ENCODE results near the gene SLC46A2.

Gene SLC46A2

DNA sequence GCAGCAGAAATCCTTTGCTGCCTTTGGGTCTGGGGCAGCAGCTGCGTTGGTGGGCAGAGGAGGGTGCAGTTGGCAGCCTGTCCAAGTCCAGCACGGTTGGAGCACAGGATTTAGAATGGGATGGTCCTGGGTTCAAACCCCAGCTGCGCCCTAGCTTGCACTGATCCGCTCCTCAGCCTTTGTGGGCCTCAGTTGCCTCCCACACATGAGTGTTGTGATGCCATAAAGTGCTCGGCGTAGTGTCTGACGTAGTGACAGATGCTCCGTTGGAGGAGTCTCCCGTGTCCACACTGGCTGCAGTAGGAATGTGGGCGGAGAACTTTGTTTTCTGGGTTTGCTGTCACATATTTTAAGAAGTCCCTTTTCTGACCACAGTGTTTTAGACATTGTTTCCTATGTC is 36.0 kb downstream of the SLC46A2 start:
- H3K4me1 Mint-ChIP-seq: peaks cover 4% of the 10 kb centered on the region
- no peaks in the 10 kb centered on the region for H3K27me3 Mint-ChIP-seq
- no peak overlapping the region for H3K4me3 Mint-ChIP-seq
- H3K36me3 Mint-ChIP-seq: peaks cover 7% of the 10 kb centered on the region
- H3K9me3 Mint-ChIP-seq: no peaks in the 10 kb centered on the region
- H3K27ac Mint-ChIP-seq: no peak overlapping the region

DNA sequence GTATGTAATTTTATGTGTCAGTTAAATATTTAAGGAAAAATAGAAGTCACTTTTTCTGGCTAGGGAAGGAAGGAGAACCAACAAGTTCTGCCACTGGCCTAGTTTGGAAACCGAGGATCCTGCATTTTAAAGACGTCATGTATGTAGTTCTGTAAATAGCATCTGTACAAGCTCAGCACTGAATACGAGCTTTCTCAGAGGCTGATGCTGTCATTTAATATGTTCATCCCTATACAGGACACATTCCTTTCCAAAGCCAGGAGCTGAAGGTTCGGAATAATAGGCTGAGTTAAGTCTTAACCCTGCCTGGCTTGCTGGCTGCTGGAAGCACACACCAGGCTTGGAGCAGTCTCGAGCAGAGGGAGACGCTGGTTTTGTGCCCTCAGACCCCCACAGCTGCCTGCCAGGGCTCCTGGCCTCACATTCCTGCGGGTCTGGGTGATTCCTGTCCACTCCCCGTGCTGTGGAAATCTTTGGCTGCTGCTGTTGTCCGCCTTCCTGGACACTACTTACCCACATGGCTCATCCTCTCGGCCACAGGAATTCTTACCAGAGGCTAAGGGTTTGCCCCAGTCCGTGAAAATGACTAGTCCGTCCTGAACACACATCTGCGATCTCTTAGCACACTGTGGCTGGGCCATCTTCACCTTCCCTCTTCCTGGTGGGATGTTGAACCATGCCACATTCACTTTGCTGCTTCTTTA is 36.6 kb downstream of the SLC46A2 start:
- Mint-ChIP-seq H3K36me3 (peaks cover 7% of the 10 kb centered on the region), H3K9me3 (no peaks in the 10 kb centered on the region), H3K4me1 (peaks cover 4% of the 10 kb centered on the region), H3K27me3 (no peaks in the 10 kb centered on the region), H3K4me3 (no peak overlapping the region), H3K27ac (no peak overlapping the region)

DNA sequence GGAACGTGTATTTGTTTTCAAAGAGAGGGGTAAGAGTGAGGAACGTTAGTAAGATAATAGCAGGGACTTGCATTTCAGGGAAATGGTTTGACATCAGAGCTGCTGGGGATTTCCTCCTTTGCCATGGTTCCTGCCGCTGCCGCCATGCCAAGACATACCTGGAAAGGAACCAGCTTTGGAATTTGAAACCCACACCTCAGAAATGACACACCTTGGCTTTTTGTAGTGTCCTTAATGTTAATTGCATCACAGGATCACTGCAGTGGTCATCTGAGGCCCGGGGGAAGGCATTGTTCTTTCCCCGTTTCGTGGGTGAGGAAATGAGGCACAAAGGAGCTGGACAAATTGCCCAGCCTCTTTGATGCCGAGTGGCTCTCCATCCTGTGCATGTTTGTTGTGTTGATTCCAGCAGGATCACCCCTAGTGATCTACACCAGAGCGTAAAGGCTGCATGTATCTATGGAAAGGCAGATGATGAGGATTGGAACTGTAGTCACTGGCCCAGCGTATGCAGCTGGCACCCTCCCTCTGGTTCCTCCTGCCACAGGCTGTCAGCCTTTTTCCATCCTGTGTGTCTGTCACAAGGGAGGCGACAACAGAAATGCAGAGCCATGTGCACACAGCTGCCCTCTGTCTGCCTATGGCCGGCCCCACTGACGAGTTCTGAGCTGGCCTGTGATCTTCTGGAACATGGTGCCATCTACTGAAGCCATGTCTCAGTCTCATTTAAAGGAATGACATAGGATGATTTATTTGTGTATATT is 37.8 kb downstream of the SLC46A2 start:
- Mint-ChIP-seq H3K27ac (no peak overlapping the region), H3K27me3 (no peaks in the 10 kb centered on the region), H3K36me3 (peaks cover 7% of the 10 kb centered on the region), H3K4me3 (no peak overlapping the region), H3K9me3 (no peaks in the 10 kb centered on the region), H3K4me1 (peaks cover 3% of the 10 kb centered on the region)

DNA sequence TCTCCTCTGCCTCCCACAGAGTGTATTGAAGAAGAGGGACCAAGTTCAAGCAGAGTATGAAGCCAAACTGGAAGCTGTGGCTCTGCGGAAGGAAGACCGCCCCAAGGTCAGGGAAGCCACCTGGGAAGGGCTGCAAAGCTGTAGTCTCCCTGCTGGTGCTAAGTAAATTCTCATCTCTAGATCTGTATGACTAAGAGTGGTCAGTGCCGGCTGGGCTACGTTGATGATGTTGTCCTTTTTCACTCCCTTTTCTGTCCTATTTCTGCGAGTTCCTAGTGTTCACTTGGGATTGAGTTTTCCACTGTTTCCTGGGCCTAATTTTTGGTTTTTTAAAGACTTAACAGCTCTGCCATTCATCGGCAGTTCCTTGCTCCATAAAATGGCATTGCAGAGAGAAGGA is 39.8 kb downstream of the SLC46A2 start:
- Mint-ChIP-seq H3K27me3 (no peaks in the 10 kb centered on the region), H3K36me3 (peaks cover 7% of the 10 kb centered on the region), H3K4me3 (no peak overlapping the region), H3K4me1 (no peaks in the 10 kb centered on the region), H3K9me3 (no peaks in the 10 kb centered on the region), H3K27ac (no peak overlapping the region)

DNA sequence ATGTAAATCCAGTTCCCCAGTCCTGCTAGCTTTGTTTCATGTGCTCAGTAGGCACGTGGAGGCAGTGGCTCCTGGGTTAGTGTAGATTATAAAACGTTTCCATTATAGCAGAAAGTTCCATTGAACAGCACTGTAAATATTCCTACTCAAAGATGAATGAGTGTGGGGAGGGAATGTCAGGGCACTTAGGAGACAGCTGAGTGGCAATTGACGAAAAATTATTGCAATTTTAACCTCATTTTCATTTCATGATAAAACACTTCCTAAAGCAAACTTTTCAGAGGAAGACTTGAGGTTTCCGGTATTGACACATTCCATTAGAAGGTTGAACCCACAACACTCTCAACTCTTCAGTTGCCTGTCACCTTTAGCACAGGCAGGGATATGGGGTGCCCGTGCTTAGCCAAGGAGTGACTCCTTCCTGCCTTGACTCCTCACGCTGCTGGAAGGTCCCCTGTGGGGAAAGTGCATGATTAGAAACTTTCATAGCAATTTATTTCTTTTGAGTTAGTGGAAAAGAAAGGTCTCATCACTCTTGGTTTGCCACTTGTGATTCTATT is 41.2 kb downstream of the SLC46A2 start:
- H3K27ac Mint-ChIP-seq: no peak overlapping the region
- no peaks in the 10 kb centered on the region for H3K9me3 Mint-ChIP-seq
- peaks cover 7% of the 10 kb centered on the region for H3K4me1 Mint-ChIP-seq
- no peak overlapping the region for H3K4me3 Mint-ChIP-seq
- H3K36me3 Mint-ChIP-seq: peaks cover 7% of the 10 kb centered on the region
- H3K27me3 Mint-ChIP-seq: no peaks in the 10 kb centered on the region

DNA sequence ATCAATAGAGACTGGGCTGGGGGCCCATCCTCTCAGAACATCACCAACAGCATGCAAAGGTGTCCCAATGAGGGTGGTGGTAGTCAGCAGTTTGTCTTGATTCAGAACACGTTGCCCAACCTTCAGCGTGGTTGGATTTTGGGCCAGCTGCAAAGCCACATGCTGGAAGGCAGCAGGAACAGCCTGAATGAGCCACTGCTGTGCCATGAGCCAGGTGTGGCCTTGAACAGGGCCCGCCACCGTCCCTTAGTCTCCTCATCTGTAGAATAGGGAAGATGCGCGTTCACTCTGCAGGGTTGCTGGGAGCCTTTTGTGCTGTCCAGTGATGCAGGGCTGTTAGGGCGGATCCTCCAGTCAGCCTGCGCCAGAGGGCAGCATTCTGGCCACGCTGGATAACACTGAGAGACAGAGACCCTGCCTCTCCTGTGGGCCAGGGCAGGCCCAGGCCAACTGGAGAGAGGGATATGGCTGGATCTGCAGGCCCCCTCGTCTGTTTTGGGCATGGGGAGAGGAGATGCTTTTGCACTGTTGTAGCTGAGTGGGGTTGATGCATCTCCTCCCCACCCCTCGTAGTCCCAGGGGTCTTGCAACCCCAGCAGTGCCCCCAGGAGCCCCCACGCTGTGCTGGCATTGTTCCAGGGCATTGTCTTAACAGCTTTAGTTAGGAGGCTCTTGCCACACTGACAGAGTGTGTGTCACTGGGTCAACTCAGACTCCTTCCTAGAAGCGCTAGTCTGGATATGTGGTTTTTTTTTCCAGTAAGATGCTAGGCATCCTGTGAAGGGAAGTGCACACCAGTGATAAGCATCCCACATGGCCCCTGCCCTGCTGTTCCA is 42.1 kb downstream of the SLC46A2 start:
- Mint-ChIP-seq H3K9me3 (no peaks in the 10 kb centered on the region), H3K36me3 (peaks cover 7% of the 10 kb centered on the region), H3K27ac (no peak overlapping the region), H3K27me3 (no peaks in the 10 kb centered on the region), H3K4me3 (no peak overlapping the region), H3K4me1 (peaks cover 14% of the 10 kb centered on the region)

DNA sequence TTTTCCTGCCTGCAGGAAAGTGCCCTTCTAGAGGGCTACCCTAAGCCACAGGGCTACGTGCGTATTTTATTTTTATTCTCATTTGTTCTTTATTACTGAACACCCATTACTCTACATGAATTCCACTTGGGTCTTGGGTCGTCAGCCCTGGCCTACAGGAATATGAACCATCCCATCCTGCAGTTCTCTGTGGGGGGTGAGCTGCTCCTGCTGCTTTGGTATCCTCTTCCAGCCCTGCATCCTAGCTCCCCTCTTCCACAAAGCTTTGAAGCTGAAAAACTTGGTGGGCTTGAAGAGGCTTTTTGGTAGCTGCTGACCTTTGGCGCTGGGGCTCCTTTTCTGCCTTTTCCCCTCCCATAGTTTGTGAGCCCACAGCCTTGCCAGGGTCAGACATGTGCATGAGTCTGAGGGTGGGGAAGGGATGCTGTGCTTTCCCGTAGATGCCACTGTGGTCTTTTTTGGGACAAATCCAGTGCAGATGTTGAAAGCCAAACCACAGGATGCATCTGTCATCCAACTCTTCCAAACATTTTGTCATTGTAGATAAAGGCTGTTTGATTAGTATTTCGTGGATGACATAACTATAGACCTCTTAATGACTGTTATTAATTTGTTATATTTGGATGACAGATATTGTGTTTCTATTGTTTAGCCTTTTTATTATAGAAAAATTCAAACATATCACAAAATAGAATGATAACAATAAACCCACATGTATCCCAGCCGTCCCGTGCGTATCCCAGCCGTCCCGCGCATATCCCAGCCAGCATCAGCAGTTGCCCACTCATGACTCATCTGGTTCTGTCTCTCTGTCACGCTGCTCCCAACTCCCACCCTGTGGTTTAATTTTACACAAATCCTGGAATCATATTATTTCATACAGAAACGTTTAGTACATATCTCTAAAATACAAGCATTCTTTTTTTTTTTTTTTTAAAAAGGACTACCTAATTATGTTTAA is 43.9 kb downstream of the SLC46A2 start:
- Mint-ChIP-seq H3K4me3 (no peak overlapping the region), H3K36me3 (peaks cover 4% of the 10 kb centered on the region), H3K9me3 (no peaks in the 10 kb centered on the region), H3K4me1 (peaks cover 14% of the 10 kb centered on the region), H3K27me3 (no peaks in the 10 kb centered on the region), H3K27ac (no peak overlapping the region)

DNA sequence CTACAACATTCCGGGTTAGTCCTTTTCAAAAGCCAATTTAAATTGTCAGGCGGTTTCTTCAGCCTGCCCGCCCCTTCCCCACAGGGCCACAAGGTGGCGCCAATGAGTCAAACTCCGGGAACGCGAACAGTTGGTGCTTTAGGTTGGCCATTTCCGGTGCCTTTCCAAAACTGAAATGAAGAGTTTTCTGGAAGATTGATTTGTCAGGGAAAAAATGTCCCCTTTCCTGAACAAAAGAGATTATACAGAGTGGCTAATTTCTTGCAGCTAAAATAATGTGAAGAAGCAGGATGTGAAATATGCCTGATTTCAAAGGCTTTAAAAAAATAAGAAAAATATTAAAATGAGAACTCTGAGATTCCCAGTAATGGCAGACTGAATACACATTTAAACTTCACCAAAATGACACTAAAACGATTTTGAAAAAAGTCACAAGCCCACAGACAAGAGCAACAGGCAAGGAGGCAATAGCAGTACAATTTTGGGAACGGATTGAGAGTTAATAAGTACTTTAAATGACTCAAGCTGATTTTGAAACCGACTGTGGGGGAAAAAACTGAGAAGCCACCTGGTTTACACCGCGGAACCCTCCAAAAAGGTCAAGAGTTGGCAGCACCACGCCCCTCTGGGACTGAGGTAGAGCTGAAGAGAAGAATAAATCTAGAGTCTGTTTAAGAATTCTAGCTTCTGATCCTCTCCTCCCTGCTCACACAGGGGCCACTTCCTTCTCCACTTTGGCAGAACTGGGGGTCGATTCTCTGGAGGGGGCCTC is 45.7 kb downstream of the SLC46A2 start:
- Mint-ChIP-seq H3K4me3 (no peak overlapping the region), H3K4me1 (peaks cover 14% of the 10 kb centered on the region), H3K27ac (no peak overlapping the region), H3K27me3 (no peaks in the 10 kb centered on the region), H3K9me3 (no peaks in the 10 kb centered on the region), H3K36me3 (no peaks in the 10 kb centered on the region)

DNA sequence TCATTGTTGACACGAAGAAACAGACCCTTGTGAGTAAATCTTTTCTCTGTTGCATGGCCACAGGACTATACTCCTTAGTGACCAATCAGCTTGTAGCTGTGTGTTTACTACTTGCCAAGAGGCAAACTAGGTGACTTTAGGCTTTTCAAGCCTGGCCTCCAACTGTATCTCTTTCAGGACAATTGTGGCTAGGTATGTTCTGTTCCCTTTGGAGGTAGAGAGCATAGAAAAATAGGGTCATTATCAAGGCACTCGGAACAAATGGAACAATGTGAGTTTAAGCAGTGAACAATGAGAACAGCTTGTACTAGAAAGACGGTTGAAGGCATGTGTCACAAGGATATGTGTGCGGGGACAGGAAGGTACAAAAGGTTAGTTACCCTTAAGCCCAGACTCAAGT is 48.1 kb downstream of the SLC46A2 start:
- peaks cover 14% of the 10 kb centered on the region for H3K4me1 Mint-ChIP-seq
- H3K36me3 Mint-ChIP-seq: peaks cover 13% of the 10 kb centered on the region
- no peaks in the 10 kb centered on the region for H3K9me3 Mint-ChIP-seq
- no peak overlapping the region for H3K27ac Mint-ChIP-seq
- no peak overlapping the region for H3K4me3 Mint-ChIP-seq
- no peaks in the 10 kb centered on the region for H3K27me3 Mint-ChIP-seq

DNA sequence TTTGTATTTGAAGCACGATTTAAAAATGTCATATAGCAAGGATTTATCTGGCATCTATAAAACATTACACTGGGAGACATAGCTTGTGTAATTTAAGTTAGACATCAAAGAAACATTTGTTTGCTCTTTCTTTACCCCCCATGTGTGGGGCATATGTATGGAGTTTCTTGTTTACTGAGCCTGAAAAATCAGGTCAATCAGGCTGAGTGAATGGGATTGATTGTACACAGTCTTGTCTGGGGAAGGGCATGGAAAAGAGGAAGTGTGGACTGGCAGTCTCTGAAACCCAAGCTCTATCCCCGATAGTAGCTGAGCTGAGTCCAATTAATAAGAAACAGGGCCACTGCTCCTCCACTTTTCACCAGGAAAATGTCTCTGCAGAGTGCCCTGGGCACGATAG is 49.4 kb downstream of the SLC46A2 start:
- peaks cover 14% of the 10 kb centered on the region for H3K4me1 Mint-ChIP-seq
- no peak overlapping the region for H3K27ac Mint-ChIP-seq
- H3K36me3 Mint-ChIP-seq: peaks cover 16% of the 10 kb centered on the region
- H3K4me3 Mint-ChIP-seq: no peak overlapping the region
- H3K9me3 Mint-ChIP-seq: no peaks in the 10 kb centered on the region
- H3K27me3 Mint-ChIP-seq: no peaks in the 10 kb centered on the region

DNA sequence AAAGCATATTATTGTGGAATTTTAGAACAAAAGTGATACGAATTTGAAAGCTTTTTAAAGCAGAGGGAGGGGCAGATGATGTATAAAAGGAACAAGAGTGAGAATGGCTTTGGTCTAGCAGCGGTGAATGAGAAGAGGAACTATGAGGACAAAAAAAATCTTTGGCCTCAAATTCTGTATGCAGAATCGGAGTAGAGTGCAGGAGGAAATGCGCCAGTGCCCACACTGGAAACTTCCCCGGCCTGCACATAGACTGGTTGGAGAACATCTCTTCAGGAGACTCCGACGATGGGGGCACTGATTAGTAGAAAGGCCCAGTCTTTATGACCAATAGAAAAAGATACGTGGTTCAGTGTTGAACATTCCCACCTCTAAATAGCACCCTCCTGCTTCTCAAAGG is 51.3 kb downstream of the SLC46A2 start:
- no peak overlapping the region for H3K27ac Mint-ChIP-seq
- no peaks in the 10 kb centered on the region for H3K9me3 Mint-ChIP-seq
- peaks cover 18% of the 10 kb centered on the region for H3K36me3 Mint-ChIP-seq
- H3K4me1 Mint-ChIP-seq: peaks cover 5% of the 10 kb centered on the region
- H3K4me3 Mint-ChIP-seq: no peak overlapping the region
- H3K27me3 Mint-ChIP-seq: no peaks in the 10 kb centered on the region

DNA sequence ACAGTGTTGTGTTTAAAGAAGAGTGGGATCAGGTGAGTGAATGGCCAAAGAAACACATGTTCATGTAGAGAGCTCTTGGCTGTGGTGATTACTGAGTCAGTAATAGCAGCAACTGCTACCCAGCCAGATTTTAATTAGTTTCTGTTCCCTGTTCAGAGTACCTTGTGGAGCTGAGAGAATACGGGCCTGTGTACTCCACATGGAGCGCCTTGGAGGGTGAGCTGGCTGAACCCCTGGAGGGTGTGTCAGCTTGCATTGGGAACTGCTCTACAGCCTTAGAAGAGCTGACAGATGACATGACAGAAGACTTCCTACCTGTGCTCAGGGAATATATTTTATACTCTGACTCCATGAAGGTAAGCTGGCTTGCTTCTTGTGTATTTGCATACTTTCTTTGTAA is 52.3 kb downstream of the SLC46A2 start:
- H3K9me3 Mint-ChIP-seq: no peaks in the 10 kb centered on the region
- no peak overlapping the region for H3K4me3 Mint-ChIP-seq
- H3K27me3 Mint-ChIP-seq: no peaks in the 10 kb centered on the region
- H3K36me3 Mint-ChIP-seq: peaks cover 19% of the 10 kb centered on the region
- no peaks in the 10 kb centered on the region for H3K4me1 Mint-ChIP-seq
- H3K27ac Mint-ChIP-seq: no peak overlapping the region

DNA sequence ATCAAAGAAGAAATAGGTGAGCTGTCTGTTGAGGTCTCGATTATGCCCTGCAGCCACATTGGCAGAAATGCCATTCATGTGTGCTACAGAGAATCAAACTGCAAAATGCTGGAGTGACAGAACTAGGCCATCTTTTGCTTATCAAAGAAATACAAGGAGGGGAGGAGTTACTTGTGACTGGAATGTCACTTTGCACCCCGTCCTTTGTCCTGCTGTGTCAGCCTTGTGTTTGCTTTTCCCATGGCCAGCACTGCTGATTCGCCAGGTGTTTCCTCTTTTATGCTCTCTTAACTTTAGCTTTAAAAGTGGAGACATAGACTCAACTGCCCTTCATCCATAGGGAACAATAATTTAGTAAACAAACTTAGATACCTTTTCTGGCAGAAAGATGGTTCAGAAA is 54.3 kb downstream of the SLC46A2 start:
- Mint-ChIP-seq H3K4me1 (no peaks in the 10 kb centered on the region), H3K27me3 (no peaks in the 10 kb centered on the region), H3K9me3 (no peaks in the 10 kb centered on the region), H3K27ac (no peak overlapping the region), H3K4me3 (no peak overlapping the region), H3K36me3 (peaks cover 22% of the 10 kb centered on the region)

DNA sequence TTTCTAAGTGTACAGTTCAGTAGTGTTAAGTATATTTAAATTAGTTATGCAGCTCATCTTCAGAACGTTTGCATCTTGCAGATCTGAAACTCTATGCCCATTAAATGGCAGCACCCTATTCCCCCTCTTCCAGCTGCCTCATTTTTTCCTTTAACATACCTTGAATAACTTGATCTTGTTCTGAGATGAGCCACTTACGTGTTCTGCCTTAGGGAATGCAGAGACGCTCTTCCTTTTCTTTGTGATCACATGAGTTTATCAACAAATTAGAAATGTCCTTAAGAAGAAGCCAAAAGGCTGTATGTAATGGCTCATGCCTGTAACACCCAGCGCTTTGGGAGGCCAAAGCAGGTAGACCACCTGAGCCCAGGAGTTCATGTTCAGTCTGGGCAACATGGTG is 57.6 kb downstream of the SLC46A2 start:
- Mint-ChIP-seq H3K36me3 (peaks cover 12% of the 10 kb centered on the region), H3K9me3 (no peaks in the 10 kb centered on the region), H3K4me3 (no peak overlapping the region), H3K4me1 (peaks cover 4% of the 10 kb centered on the region), H3K27me3 (no peaks in the 10 kb centered on the region), H3K27ac (no peak overlapping the region)

Measured in activated naive CD4-positive, alpha-beta T cell treated with anti-CD3 and anti-CD28 coated beads, Interleukin-2, amount 50 U/mL, for 24 hours (primary cell).